Measurements from ENCODE around the gene LRRC25. TPM values are rescaled to one million over a fixed set of nuclear protein-coding genes. Genes with fewer than 3 reads are reported as not detected.

LRRC25 gene
- total and polyA plus RNA-seq, 8 donors, result 0.98 to 11.2 (median 2.7) TPM; not detected in 2

DNA sequence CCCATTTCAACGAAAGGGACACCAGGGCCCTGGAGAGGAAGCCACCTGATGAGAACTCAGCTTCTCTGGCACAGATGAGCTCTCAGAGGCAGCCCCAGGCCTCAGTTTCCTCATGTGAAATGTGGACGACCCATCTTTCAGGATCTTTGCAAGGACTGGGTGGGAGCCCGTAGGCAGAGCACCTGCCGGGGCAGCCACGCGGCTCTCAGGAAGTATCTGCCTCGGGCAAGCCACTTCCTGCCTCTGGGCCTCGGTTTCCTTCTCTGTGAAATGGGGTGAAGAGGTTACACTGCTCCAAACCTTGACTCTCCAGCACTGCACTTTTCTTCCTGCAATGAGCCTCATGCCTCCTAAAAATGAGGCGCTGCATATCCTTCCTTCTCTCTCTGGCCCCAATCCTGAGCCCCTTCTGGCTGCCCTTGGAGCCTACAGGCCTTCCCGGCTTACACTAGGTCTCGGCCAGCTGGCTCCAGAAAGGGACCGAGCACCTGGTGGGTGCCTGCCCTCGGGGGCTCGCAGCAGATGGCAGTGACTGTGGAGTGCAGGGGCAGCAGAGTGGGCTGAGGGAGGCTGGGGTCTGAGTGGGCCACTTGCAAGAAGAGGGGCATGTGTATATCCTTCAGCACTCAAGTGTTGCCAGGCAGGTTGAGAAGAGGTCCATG is 25.2 kb upstream of the LRRC25 start:
- WGBS, 5 donors, result 63 to 82% (median 78%) methylated on average over 11 to 14 of the region's 14 CpGs
- H3K4me1 ChIP-seq, result peaks cover 51 to 94% (median 86%) of the 10 kb centered on the region in 4 donors
- H3K27ac ChIP-seq, result peak overlapping the region in 3 of 5 donors; percentile 73 to 90 (median 73)
- intact Hi-C loops (cut with DNase I; ENCODE audit: low total_unique reads), result no loop called here
- H3K9me3 ChIP-seq, result no peaks in the 10 kb centered on the region
- no peak for TF ChIP-seq EP300 (IDR thresholded peaks at IDR 0.05)
- TF ChIP-seq POLR2A (IDR thresholded peaks at IDR 0.05), result no peak
- TF ChIP-seq POLR2AphosphoS5 (IDR thresholded peaks at IDR 0.05), result no peak
- TF ChIP-seq, protein P1, sequence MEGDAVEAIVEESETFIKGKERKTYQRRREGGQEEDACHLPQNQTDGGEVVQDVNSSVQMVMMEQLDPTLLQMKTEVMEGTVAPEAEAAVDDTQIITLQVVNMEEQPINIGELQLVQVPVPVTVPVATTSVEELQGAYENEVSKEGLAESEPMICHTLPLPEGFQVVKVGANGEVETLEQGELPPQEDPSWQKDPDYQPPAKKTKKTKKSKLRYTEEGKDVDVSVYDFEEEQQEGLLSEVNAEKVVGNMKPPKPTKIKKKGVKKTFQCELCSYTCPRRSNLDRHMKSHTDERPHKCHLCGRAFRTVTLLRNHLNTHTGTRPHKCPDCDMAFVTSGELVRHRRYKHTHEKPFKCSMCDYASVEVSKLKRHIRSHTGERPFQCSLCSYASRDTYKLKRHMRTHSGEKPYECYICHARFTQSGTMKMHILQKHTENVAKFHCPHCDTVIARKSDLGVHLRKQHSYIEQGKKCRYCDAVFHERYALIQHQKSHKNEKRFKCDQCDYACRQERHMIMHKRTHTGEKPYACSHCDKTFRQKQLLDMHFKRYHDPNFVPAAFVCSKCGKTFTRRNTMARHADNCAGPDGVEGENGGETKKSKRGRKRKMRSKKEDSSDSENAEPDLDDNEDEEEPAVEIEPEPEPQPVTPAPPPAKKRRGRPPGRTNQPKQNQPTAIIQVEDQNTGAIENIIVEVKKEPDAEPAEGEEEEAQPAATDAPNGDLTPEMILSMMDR (IDR thresholded peaks at IDR 0.05), result no peak
- DNase-seq, result peak in 1 of 2 donors; percentile 43
- H3K27me3 ChIP-seq, result peaks cover 0 to 11% (median 3%) of the 10 kb centered on the region in 3 donors
- peaks cover 0 to 4% (median 0%) of the 10 kb centered on the region in 4 donors for H3K36me3 ChIP-seq
- no peak overlapping the region for H3K4me3 ChIP-seq

DNA sequence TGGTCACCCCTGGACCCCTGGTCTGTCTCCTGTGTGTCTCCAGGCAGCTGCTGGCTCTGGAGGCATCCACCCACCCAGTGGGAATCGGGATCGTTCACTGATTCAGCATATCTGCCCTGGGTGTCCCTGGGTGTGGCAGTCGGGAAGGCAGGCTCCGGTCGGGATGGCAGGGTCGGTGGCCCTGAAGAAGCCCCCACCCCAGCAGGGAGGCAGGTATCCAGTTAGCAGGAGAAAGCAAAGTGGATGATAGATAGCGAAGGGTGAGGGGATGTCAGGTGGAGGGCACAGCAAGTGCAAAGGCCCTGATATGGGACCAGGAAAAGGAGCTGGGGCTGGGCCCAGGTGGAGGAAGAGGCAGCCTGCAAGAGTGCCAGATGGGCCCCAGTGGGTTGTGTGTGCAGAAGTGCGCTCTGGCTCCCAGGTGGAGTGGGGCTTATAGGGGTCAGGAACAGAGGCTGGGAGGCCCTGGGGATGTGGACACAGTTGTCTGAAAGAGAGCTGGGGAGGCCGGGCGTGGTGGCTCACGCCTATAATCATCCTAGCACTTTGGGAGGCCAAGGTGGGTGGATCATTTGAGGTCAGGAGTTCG is 24.0 kb upstream of the LRRC25 start:
- Histone ChIP-seq H3K4me1 (peaks cover 60 to 94% (median 92%) of the 10 kb centered on the region in 4 donors), H3K27ac (peak overlapping the region in 3 of 5 donors; percentile 73 to 92 (median 90)), H3K36me3 (no peaks in the 10 kb centered on the region), H3K4me3 (peak overlapping the region in 2 of 4 donors; percentile 65 to 69), H3K9me3 (no peaks in the 10 kb centered on the region), H3K27me3 (peaks cover 0 to 22% (median 15%) of the 10 kb centered on the region in 3 donors)
- intact Hi-C loops (cut with DNase I; ENCODE audit: low total_unique reads), result no loop called here
- peak in 1 of 2 donors; percentile 20 for DNase-seq
- TF ChIP-seq POLR2AphosphoS5 (IDR thresholded peaks at IDR 0.05), result no peak
- TF ChIP-seq EP300 (IDR thresholded peaks at IDR 0.05), result no peak
- TF ChIP-seq, protein P1 (IDR thresholded peaks at IDR 0.05), result no peak
- no peak for TF ChIP-seq POLR2A (IDR thresholded peaks at IDR 0.05)
- WGBS, 5 donors, result 73 to 84% (median 82%) methylated on average over 12 of the region's 12 CpGs

DNA sequence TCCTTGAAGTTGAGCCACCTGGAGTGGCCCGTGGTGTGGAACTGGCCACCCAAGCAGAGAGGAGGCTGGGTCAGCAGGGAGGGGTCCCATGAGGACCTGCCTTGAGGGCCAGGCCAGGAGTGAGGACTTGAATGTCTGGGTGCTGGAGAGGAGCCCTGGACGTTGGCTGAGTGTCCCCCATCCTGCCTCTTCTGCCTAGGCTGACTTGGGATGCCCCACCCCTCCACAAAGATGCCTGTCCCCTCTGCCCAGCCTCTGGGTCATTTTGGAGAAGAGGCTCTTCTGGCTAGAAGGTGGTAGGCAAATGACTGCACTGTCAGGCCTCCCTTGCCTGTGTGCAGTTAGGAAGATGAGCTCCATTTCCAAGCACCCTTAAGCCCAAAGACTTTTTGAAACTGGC is 23.5 kb upstream of the LRRC25 start:
- H3K36me3 ChIP-seq, result no peaks in the 10 kb centered on the region
- peak in 1 of 2 donors; percentile 27 for DNase-seq
- peak overlapping the region; percentile 65 to 69 (median 68) for H3K4me3 ChIP-seq
- 43 to 56% (median 45%) methylated on average over 2 of the region's 2 CpGs for WGBS, 5 donors
- no peaks in the 10 kb centered on the region for H3K9me3 ChIP-seq
- TF ChIP-seq POLR2A (IDR thresholded peaks at IDR 0.05) (no peak), POLR2AphosphoS5 (IDR thresholded peaks at IDR 0.05) (no peak), EP300 (IDR thresholded peaks at IDR 0.05) (no peak)
- TF ChIP-seq, protein P1 (IDR thresholded peaks at IDR 0.05), result no peak
- peak overlapping the region in 4 of 5 donors; percentile 15 to 92 (median 82) for H3K27ac ChIP-seq
- peaks cover 0 to 27% (median 21%) of the 10 kb centered on the region in 3 donors for H3K27me3 ChIP-seq
- intact Hi-C loops (cut with DNase I; ENCODE audit: low total_unique reads), result no loop called here
- peaks cover 60 to 94% (median 93%) of the 10 kb centered on the region in 4 donors for H3K4me1 ChIP-seq

DNA sequence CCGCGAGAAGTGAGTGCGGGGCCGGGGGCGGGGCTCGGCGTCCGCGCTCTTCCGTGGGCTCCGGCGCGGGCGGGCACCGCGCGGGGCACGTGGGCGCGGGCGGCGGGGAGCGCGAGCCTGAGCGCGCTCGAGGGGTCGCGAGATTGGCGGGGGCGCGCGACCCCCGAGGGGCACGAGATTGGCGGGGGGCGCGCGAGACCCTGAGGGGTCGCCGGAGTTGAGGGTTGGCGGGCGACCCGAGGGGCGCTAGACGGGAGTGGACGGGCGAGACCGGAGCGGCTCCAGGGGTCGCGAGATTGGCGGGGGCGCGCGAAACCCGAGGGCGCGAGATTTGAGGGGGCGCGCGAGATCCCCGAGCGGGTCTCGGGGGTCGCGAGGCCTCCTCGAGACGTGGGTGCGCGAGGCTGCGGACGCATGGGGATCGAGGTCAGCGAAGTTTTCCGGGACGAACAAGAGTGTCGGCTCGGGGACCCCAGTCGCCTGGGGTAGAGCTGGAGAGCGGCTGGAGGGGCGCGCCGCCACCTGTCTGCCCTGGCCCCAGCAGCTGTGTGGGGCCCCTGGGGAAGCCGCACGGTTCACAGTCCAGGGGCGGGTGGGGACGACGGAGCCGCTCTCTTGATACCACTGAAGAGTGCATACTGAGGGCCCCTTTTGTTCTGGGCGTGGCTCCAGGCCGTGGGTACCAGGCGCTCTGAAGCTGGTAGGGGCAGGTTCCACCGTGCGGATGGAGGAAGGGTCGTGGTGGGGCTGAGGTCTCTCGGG is 22.5 kb upstream of the LRRC25 start:
- WGBS, 5 donors, result 1 to 4% (median 1%) methylated on average over 25 to 97 of the region's 97 CpGs
- Histone ChIP-seq H3K27me3 (peaks cover 0 to 35% (median 22%) of the 10 kb centered on the region in 3 donors), H3K4me3 (peak overlapping the region; percentile 65 to 69 (median 68)), H3K9me3 (no peaks in the 10 kb centered on the region), H3K36me3 (no peaks in the 10 kb centered on the region), H3K4me1 (peaks cover 66 to 94% (median 93%) of the 10 kb centered on the region in 4 donors), H3K27ac (peak overlapping the region; percentile 73 to 92 (median 85))
- intact Hi-C loops (cut with DNase I; ENCODE audit: low total_unique reads), result no loop called here
- peak in 1 of 2 donors; percentile 85 for DNase-seq
- TF ChIP-seq, protein P1 (IDR thresholded peaks at IDR 0.05), result no peak
- TF ChIP-seq EP300 (IDR thresholded peaks at IDR 0.05) (no peak), POLR2A (IDR thresholded peaks at IDR 0.05) (no peak), POLR2AphosphoS5 (IDR thresholded peaks at IDR 0.05) (no peak)
